ENCODE data around the gene POLG2. TPM values are rescaled to one million over a fixed set of nuclear protein-coding genes. Genes with fewer than 3 reads are reported as not detected.

POLG2 gene
- total RNA-seq, 4 donors from 2014 or later = 10.6 to 15.0 (median 13.1) TPM

DNA sequence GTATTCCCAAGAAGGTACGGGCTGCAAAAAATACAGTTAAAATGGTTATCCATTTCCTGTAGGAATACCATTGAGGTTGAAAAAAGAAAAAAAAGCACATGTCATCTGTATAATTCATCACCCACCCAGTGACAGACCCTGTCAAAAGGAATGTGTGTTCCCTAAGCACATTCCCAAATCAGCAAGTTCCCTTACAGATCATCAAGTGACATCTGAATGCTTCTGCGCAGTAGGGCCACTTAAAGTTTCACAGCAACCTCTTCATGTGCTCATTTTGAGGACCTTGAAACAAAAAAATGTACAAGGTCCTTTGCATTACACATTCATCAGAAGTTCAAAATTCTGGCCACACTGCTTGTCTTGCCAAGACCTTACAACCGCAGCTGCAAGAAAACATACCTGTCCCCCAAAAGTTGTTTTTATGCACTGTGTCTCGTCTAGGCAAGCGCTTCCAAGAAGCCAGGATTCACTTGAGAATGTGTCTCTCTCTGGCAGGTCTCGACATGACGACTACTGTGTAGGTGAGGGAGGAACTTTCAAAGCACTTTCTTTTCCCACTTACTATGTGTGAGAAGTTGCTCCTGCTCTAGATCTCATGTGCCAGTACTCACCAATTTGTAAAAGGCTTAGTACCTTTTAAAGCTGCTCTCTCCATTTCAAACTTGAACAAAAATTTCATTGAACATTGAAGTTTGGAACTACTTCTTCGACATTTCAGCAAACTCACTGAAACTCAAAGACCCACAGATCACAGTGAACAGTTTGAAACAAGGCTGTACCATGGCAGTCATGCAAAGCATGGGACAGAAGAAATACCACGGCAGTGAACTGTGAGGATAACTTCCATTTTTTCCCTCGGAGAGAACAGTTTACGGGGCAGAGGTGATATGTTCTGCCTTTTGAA lies 4.3 kb upstream of the POLG2 start:
- H3K4me1 ChIP-seq = peaks cover 13 to 50% of the 10 kb centered on the region in 2 donors
- no peak for DNase-seq
- H3K4me3 ChIP-seq (replicated peaks in 1 of 3) = no peak overlapping the region
- intact Hi-C loops (cut with DNase I) = loop anchor here (5.0 kb wide), 1 partner anchor 146 kb away; no protein-coding TSS in a partner anchor
- TF ChIP-seq, protein P1, sequence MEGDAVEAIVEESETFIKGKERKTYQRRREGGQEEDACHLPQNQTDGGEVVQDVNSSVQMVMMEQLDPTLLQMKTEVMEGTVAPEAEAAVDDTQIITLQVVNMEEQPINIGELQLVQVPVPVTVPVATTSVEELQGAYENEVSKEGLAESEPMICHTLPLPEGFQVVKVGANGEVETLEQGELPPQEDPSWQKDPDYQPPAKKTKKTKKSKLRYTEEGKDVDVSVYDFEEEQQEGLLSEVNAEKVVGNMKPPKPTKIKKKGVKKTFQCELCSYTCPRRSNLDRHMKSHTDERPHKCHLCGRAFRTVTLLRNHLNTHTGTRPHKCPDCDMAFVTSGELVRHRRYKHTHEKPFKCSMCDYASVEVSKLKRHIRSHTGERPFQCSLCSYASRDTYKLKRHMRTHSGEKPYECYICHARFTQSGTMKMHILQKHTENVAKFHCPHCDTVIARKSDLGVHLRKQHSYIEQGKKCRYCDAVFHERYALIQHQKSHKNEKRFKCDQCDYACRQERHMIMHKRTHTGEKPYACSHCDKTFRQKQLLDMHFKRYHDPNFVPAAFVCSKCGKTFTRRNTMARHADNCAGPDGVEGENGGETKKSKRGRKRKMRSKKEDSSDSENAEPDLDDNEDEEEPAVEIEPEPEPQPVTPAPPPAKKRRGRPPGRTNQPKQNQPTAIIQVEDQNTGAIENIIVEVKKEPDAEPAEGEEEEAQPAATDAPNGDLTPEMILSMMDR (IDR thresholded peaks at IDR 0.05) = no peak
- no peak for TF ChIP-seq POLR2A (IDR thresholded peaks at IDR 0.05)
- WGBS, 2 donors = 85 to 89% methylated on average over 11 of the region's 11 CpGs
- no peaks in the 10 kb centered on the region for H3K9me3 ChIP-seq
- no peaks in the 10 kb centered on the region for H3K27me3 ChIP-seq
- H3K27ac ChIP-seq = no peak overlapping the region
- H3K36me3 ChIP-seq = peaks cover 67 to 69% of the 10 kb centered on the region in 2 donors

DNA sequence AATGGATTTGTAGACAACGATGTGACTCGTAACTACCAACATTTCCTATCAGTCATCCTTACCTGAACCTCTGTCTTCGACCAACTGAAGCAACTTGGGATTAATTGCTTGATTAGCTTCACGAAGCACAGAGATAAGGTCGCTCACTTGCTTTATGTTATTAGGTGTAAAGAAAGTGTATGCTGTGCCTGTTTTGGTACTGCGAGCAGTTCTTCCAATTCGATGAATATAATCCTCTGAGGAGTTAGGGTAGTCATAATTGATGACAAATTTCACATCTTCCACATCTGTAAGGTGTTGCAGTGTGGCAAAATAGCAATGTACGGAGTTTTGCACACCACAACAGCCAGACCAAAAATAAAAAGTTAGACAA lies 3.6 kb upstream of the POLG2 start:
- no peaks in the 10 kb centered on the region for H3K9me3 ChIP-seq
- H3K4me1 ChIP-seq = peaks cover 20 to 56% of the 10 kb centered on the region in 2 donors
- intact Hi-C loops (cut with DNase I) = loop anchor here (5.0 kb wide), 1 partner anchor 147 kb away; no protein-coding TSS in a partner anchor
- no peak for TF ChIP-seq POLR2A (IDR thresholded peaks at IDR 0.05)
- TF ChIP-seq, protein P1 (IDR thresholded peaks at IDR 0.05) = no peak
- no peak for DNase-seq
- no peaks in the 10 kb centered on the region for H3K27me3 ChIP-seq
- no peak overlapping the region for H3K4me3 ChIP-seq (replicated peaks in 1 of 3)
- H3K36me3 ChIP-seq = peaks cover 67 to 69% of the 10 kb centered on the region in 2 donors
- H3K27ac ChIP-seq = no peak overlapping the region
- WGBS, 2 donors = 90 to 95% methylated on average over 8 of the region's 8 CpGs

- Histone ChIP-seq H3K27me3 (no peaks in the 10 kb centered on the region), H3K4me3 (replicated peaks in 1 of 3) (no peak overlapping the region), H3K27ac (no peak overlapping the region), H3K9me3 (no peaks in the 10 kb centered on the region), H3K36me3 (peaks cover 67 to 69% of the 10 kb centered on the region in 2 donors), H3K4me1 (peaks cover 21 to 61% of the 10 kb centered on the region in 2 donors)
- intact Hi-C loops (cut with DNase I) = loop anchor here (5.0 to 10.0 kb wide), 2 partner anchors 147 to 195 kb away; no protein-coding TSS in a partner anchor
- WGBS, 2 donors = 90 to 94% methylated on average over 6 of the region's 6 CpGs
- no peak for DNase-seq
- TF ChIP-seq POLR2A (IDR thresholded peaks at IDR 0.05) = no peak
- TF ChIP-seq, protein P1 (IDR thresholded peaks at IDR 0.05) = no peak
Observed at GRCh38 chr17:64499805-64500486, 3.1 kb upstream of the POLG2 start.

DNA sequence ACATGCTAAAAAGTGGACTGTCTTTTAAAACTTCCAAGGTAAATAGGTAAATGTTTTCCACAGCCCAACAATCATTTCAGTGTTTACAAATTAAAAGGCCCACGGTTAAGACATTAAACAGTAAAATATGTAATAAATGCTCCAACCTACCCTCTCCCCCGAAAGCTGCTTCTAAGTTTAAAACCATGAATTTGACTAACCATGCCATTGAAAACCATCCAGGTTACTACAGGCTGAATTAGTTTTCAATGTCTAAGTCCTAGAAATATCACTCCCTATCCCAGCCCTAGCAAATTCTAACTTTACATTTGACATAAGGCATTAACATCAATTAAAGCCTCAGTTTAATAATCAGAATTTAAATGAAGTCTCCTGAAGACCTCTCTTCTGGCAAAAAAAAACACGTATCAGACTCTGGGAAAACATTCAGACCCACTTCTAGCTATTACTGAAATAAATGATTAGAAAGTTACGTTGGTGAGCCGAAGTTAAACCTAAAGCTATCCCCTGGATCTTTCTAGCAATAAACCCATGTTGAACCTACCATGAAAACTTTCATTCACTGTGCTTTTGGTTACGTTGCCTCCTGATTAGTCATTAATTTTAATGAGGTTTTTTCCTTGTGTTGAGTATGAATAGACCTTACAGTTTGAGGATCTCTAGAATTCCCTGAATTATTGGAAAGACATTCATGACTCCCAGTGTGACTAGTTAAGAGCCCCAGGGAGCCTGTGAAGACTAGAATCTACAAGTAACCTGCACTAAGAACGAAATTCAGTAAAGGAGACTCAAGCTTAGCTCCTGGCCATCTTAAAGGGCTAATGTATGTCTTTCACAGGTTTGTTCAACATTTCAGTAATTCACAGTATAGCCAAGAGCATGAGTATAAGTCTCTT lies 1.7 kb upstream of the POLG2 start:
- Histone ChIP-seq H3K4me1 (peaks cover 10 to 55% of the 10 kb centered on the region in 2 donors), H3K27me3 (no peaks in the 10 kb centered on the region), H3K4me3 (replicated peaks in 1 of 3) (no peak overlapping the region), H3K36me3 (peaks cover 53 to 59% of the 10 kb centered on the region in 2 donors), H3K27ac (no peak overlapping the region), H3K9me3 (no peaks in the 10 kb centered on the region)
- no peak for TF ChIP-seq POLR2A (IDR thresholded peaks at IDR 0.05)
- TF ChIP-seq, protein P1 (IDR thresholded peaks at IDR 0.05) = no peak
- intact Hi-C loops (cut with DNase I) = loop anchor here (10.0 kb wide), 1 partner anchor 194 kb away; no protein-coding TSS in a partner anchor
- 77 to 78% methylated on average over 7 of the region's 7 CpGs for WGBS, 2 donors
- DNase-seq = no peak

All from thyroid gland (tissue), 4 donors.